Measurements from ENCODE around the gene ZC3H12D.

The ZC3H12D gene

DNA sequence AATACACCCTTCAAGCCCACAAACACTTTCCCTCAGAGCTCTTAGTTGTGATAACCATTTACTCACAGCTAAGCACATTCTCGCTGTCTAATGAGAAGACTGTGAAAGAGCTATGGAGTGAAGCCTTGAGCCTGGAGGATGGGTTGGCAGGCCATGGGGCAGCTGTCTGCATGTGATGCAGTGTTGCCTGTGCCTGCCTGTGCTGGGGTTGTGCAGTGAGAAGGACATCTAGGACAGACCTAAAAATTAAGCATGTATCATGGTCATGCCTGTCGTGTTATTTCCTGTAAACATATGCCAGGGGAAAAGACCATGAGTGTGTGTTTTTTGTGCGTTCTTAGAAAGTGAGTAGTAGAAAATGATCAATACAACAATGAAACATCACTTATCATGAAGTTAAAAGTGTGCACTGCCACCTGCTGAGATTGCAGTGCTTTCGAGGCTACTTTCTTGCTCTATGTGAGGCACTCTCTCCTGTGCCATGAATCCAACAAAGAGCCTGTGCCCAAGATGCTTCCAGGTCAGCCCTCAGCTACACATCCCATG, 8.1 kb upstream of the ZC3H12D start:
- Histone ChIP-seq H3K9me3 (replicated peaks; ENCODE audit: insufficient read depth, low read length) (no peaks in the 10 kb centered on the region), H3K4me2 (ENCODE audit: low read depth, low read length) (no peak overlapping the region), H3K4me1 (ENCODE audit: low read length) (no peaks in the 10 kb centered on the region), H3K79me2 (ENCODE audit: low read length) (no peaks in the 10 kb centered on the region), H3F3A (ENCODE audit: insufficient read depth, low read length) (no peaks in the 10 kb centered on the region), H3K27ac (ENCODE audit: low read length) (no peak overlapping the region), H3K9ac (ENCODE audit: low read length) (no peak overlapping the region), H4K20me1 (ENCODE audit: insufficient read depth, low read length) (no peaks in the 10 kb centered on the region), H3K9me2 (replicated peaks; ENCODE audit: insufficient read depth, low read length) (no peaks in the 10 kb centered on the region), H2AFZ (ENCODE audit: low read length) (no peak overlapping the region), H3K36me3 (replicated peaks; ENCODE audit: insufficient read depth, low read length) (no peaks in the 10 kb centered on the region), H3K27me3 (replicated peaks; ENCODE audit: insufficient read depth, low read length) (no peaks in the 10 kb centered on the region), H3K4me3 (ENCODE audit: low read length) (no peak overlapping the region)
- no peak for DNase-seq
- TF ChIP-seq EZH2 (optimal IDR thresholded peaks at IDR 0.05; ENCODE audit: low read depth, low read length) (no peak), EZH2phosphoT487 (IDR thresholded peaks at IDR 0.05; ENCODE audit: low read length) (no peak), CTCF (IDR thresholded peaks at IDR 0.05; ENCODE audit: low read length) (no peak)

DNA sequence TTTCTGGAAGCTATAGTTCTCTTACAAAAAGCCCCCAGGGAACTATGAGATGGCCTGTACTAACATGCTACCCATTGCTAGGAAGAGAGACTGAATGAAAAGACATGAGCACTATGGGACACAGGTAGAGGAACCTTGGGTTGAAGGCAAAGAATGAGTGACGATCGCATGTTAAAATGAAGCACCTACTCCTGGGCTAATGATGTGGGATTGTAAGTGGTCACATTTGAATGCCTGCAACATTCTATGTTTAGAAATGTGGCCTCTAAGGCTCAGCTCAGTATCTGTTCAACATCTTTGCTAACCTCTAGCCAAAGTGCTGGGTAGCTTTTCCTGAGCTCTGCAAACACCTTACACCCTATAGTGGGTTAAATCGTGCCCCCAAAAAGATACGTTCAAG, 5.2 kb upstream of the ZC3H12D start:
- Histone ChIP-seq H3K4me2 (ENCODE audit: low read depth, low read length) (no peak overlapping the region), H3K27me3 (replicated peaks; ENCODE audit: insufficient read depth, low read length) (no peaks in the 10 kb centered on the region), H4K20me1 (ENCODE audit: insufficient read depth, low read length) (no peaks in the 10 kb centered on the region), H3K79me2 (ENCODE audit: low read length) (no peaks in the 10 kb centered on the region), H3K9ac (ENCODE audit: low read length) (no peak overlapping the region), H3K9me2 (replicated peaks; ENCODE audit: insufficient read depth, low read length) (no peaks in the 10 kb centered on the region), H3K4me3 (ENCODE audit: low read length) (no peak overlapping the region), H3K9me3 (replicated peaks; ENCODE audit: insufficient read depth, low read length) (no peaks in the 10 kb centered on the region), H3K27ac (ENCODE audit: low read length) (no peak overlapping the region), H2AFZ (ENCODE audit: low read length) (no peak overlapping the region), H3F3A (ENCODE audit: insufficient read depth, low read length) (no peaks in the 10 kb centered on the region), H3K36me3 (replicated peaks; ENCODE audit: insufficient read depth, low read length) (no peaks in the 10 kb centered on the region), H3K4me1 (ENCODE audit: low read length) (no peaks in the 10 kb centered on the region)
- TF ChIP-seq EZH2 (optimal IDR thresholded peaks at IDR 0.05; ENCODE audit: low read depth, low read length) (no peak), EZH2phosphoT487 (IDR thresholded peaks at IDR 0.05; ENCODE audit: low read length) (no peak), CTCF (IDR thresholded peaks at IDR 0.05; ENCODE audit: low read length) (no peak)
- DNase-seq, result no peak

- no peak for DNase-seq
- Histone ChIP-seq H3K79me2 (ENCODE audit: low read length) (no peaks in the 10 kb centered on the region), H4K20me1 (ENCODE audit: insufficient read depth, low read length) (no peaks in the 10 kb centered on the region), H3K9me3 (replicated peaks; ENCODE audit: insufficient read depth, low read length) (no peaks in the 10 kb centered on the region), H3K4me2 (ENCODE audit: low read depth, low read length) (no peak overlapping the region), H2AFZ (ENCODE audit: low read length) (no peak overlapping the region), H3K9ac (ENCODE audit: low read length) (no peak overlapping the region), H3K36me3 (replicated peaks; ENCODE audit: insufficient read depth, low read length) (no peaks in the 10 kb centered on the region), H3F3A (ENCODE audit: insufficient read depth, low read length) (no peaks in the 10 kb centered on the region), H3K9me2 (replicated peaks; ENCODE audit: insufficient read depth, low read length) (no peaks in the 10 kb centered on the region), H3K27me3 (replicated peaks; ENCODE audit: insufficient read depth, low read length) (no peaks in the 10 kb centered on the region), H3K4me1 (ENCODE audit: low read length) (no peaks in the 10 kb centered on the region), H3K4me3 (ENCODE audit: low read length) (no peak overlapping the region), H3K27ac (ENCODE audit: low read length) (no peak overlapping the region)
- TF ChIP-seq EZH2 (optimal IDR thresholded peaks at IDR 0.05; ENCODE audit: low read depth, low read length), result no peak
- no peak for TF ChIP-seq CTCF (IDR thresholded peaks at IDR 0.05; ENCODE audit: low read length)
- no peak for TF ChIP-seq EZH2phosphoT487 (IDR thresholded peaks at IDR 0.05; ENCODE audit: low read length)
Observed at GRCh38 chr6:149488815-149489214, 4.0 kb upstream of the ZC3H12D start.

Data from MM.1S (cell line).